HG03095 (cell line): ENCODE data around the gene PTPRG.

ENCODE experiments used
- ATAC-seq: cut with Tn5 transposase; IDR thresholded peaks from one replicate; pipeline ENCODE4 v1.9.1; 2021; ENCODE audit warnings: moderate library complexity; ENCODE audit not compliant: unreplicated experiment

The PTPRG gene

GRCh38 chr3:61583890-61584875 is 22.8 kb downstream of the PTPRG start:
- no peak for ATAC-seq

- ATAC-seq = no peak
Observed at GRCh38 chr3:61589856-61590255, 28.5 kb downstream of the PTPRG start.

GRCh38 chr3:61591300-61591699 is 29.9 kb downstream of the PTPRG start:
- no peak for ATAC-seq

- no peak for ATAC-seq
Observed at GRCh38 chr3:61593446-61594029, 32.2 kb downstream of the PTPRG start.

- ATAC-seq = no peak
Observed at GRCh38 chr3:61594144-61594963, 33.0 kb downstream of the PTPRG start.

GRCh38 chr3:61594964-61595285 is 33.6 kb downstream of the PTPRG start:
- no peak for ATAC-seq

- no peak for ATAC-seq
Observed at GRCh38 chr3:61595288-61595687, 33.9 kb downstream of the PTPRG start.

- ATAC-seq = no peak
Observed at GRCh38 chr3:61595826-61596225, 34.5 kb downstream of the PTPRG start.

- ATAC-seq = no peak
Observed at GRCh38 chr3:61597906-61598305, 36.5 kb downstream of the PTPRG start.

- ATAC-seq = no peak
Observed at GRCh38 chr3:61600195-61600594, 38.8 kb downstream of the PTPRG start.

GRCh38 chr3:61601831-61602230 is 40.5 kb downstream of the PTPRG start:
- no peak for ATAC-seq

GRCh38 chr3:61602466-61602865 is 41.1 kb downstream of the PTPRG start:
- no peak for ATAC-seq

GRCh38 chr3:61605589-61606175 is 44.3 kb downstream of the PTPRG start:
- ATAC-seq = no peak

- ATAC-seq = no peak
Observed at GRCh38 chr3:61606196-61606595, 44.8 kb downstream of the PTPRG start.

- no peak for ATAC-seq
Observed at GRCh38 chr3:61608072-61608471, 46.7 kb downstream of the PTPRG start.

GRCh38 chr3:61608711-61609110 is 47.3 kb downstream of the PTPRG start:
- ATAC-seq = no peak

GRCh38 chr3:61610316-61610715 is 48.9 kb downstream of the PTPRG start:
- ATAC-seq = no peak

- no peak for ATAC-seq
Observed at GRCh38 chr3:61612211-61613194, 51.1 kb downstream of the PTPRG start.

- no peak for ATAC-seq
Observed at GRCh38 chr3:61613666-61614065, 52.3 kb downstream of the PTPRG start.

- ATAC-seq = no peak
Observed at GRCh38 chr3:61615643-61616042, 54.3 kb downstream of the PTPRG start.
